Mesothelial cell of epicardium (in vitro differentiated cells): ENCODE data around the gene FERD3L. TPM values are rescaled to one million over a fixed set of nuclear protein-coding genes. Genes with fewer than 3 reads are reported as not detected.

Experiments
- DNase-seq, 2 experiments: peaks; one replicate each; pipeline ENCODE4 v3.0.0; 2021; ENCODE audit warnings: low spot score in 2 of 2; ENCODE audit not compliant: unreplicated experiment in 2 of 2
- H3K27ac Mint-ChIP-seq: 2 replicates; pipeline ENCODE4 v1.8.0; 2021; ENCODE audit warnings: mixed read lengths
- H3K27me3 Mint-ChIP-seq: 2 replicates; pipeline ENCODE4 v1.8.0; 2021; ENCODE audit warnings: low read depth, mixed read lengths
- H3K36me3 Mint-ChIP-seq: 2 replicates; pipeline ENCODE4 v1.8.0; 2021; ENCODE audit warnings: mixed read lengths
- H3K4me1 Mint-ChIP-seq: 2 replicates; pipeline ENCODE4 v1.8.0; 2021; ENCODE audit warnings: mixed read lengths
- H3K4me3 Mint-ChIP-seq: 2 replicates; pipeline ENCODE4 v1.8.0; 2021; ENCODE audit warnings: mild to moderate bottlenecking, moderate library complexity, mixed read lengths
- H3K9me3 Mint-ChIP-seq: 2 replicates; pipeline ENCODE4 v1.8.0; 2021; ENCODE audit warnings: mixed read lengths
- total RNA-seq: library from RNA; stranded (reverse); gene quantifications from 3 replicates; pipeline ENCODE4 v1.2.1, GENCODE V29; 2021
- TF ChIP-seq, protein P1 (sequence below): fragments of 200-600 bp; sonication (generic); IDR thresholded peaks from one replicate; pipeline ENCODE4 v1.5.0; 2021; ENCODE audit warnings: antibody characterized with exemption; ENCODE audit not compliant: unreplicated experiment

FERD3L gene
- total RNA-seq, 1 donor from 2014 or later, result not detected

DNA sequence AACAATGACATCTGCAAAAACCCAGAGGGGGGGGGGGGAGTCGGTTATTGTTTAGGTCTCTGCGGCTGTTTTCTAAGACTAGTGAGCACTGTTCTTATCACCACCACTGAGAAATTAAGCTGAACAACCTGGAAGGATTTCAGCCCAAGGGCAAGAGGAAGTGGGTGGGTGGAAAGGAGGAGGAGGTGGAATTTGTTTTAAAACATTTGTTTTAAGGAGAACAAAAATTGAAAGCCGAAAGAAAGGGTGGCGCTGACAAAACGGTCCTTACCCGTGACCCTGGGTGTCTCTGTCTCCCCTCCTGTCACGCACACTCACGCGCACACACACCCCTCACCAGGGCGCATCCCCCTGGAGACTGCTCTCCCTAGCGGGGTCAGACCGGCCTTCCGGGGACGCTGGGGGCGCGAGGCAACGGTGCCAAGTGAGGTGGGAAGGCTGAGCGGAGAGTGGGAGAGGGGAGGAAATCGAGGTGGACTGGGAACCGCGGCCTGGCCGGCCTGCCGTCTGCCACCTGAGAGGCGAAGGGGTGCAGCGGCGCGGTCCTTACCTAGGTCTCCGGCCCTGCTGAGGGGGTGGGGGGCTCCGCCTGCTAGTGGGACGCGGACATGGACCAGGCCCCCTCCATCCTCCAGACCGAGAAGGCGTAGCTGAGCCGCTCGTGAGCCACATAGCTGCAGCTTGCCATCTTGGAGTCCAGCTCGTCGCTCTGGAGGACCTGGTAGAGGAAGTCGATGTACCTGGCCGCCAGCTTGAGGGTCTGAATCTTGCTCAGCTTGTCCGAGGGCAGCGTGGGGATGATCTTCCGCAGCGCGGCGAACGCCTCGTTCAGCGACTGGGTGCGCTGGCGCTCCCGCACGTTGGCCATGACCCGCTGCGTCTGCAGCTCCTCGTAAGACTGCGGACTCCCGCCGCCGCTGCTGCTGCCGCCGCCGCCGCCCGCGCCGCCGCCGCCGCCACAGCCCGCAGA lies 28.8 kb downstream of the FERD3L start:
- no peaks in the 10 kb centered on the region for H3K9me3 Mint-ChIP-seq
- H3K4me1 Mint-ChIP-seq, result peaks cover 49% of the 10 kb centered on the region
- no peak for DNase-seq
- H3K27ac Mint-ChIP-seq, result peak overlapping the region; percentile 91
- peaks cover 71% of the 10 kb centered on the region for H3K27me3 Mint-ChIP-seq
- peaks cover 8% of the 10 kb centered on the region for H3K36me3 Mint-ChIP-seq
- TF ChIP-seq, protein P1, sequence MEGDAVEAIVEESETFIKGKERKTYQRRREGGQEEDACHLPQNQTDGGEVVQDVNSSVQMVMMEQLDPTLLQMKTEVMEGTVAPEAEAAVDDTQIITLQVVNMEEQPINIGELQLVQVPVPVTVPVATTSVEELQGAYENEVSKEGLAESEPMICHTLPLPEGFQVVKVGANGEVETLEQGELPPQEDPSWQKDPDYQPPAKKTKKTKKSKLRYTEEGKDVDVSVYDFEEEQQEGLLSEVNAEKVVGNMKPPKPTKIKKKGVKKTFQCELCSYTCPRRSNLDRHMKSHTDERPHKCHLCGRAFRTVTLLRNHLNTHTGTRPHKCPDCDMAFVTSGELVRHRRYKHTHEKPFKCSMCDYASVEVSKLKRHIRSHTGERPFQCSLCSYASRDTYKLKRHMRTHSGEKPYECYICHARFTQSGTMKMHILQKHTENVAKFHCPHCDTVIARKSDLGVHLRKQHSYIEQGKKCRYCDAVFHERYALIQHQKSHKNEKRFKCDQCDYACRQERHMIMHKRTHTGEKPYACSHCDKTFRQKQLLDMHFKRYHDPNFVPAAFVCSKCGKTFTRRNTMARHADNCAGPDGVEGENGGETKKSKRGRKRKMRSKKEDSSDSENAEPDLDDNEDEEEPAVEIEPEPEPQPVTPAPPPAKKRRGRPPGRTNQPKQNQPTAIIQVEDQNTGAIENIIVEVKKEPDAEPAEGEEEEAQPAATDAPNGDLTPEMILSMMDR, result no peak
- H3K4me3 Mint-ChIP-seq, result peak overlapping the region; percentile 92

DNA sequence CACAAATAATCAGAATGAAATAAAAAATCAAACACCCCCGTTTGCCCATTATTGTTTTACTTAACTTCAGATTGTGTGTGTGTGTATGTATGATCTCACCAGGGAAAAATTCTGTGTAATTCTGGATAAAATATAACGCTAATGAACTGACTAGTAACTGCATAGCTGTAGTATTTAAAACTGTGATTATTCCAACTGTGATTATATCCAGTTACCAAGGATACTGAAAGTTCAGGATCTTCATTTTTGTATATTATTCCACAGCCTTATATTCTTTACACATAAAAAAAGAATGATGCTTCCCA lies 30.7 kb downstream of the FERD3L start:
- TF ChIP-seq, protein P1, result no peak
- H3K9me3 Mint-ChIP-seq, result no peaks in the 10 kb centered on the region
- DNase-seq, result no peak
- H3K27me3 Mint-ChIP-seq, result peaks cover 72% of the 10 kb centered on the region
- H3K27ac Mint-ChIP-seq, result peak overlapping the region; percentile 93
- H3K36me3 Mint-ChIP-seq, result peaks cover 8% of the 10 kb centered on the region
- peaks cover 52% of the 10 kb centered on the region for H3K4me1 Mint-ChIP-seq
- H3K4me3 Mint-ChIP-seq, result peak overlapping the region; percentile 92

DNA sequence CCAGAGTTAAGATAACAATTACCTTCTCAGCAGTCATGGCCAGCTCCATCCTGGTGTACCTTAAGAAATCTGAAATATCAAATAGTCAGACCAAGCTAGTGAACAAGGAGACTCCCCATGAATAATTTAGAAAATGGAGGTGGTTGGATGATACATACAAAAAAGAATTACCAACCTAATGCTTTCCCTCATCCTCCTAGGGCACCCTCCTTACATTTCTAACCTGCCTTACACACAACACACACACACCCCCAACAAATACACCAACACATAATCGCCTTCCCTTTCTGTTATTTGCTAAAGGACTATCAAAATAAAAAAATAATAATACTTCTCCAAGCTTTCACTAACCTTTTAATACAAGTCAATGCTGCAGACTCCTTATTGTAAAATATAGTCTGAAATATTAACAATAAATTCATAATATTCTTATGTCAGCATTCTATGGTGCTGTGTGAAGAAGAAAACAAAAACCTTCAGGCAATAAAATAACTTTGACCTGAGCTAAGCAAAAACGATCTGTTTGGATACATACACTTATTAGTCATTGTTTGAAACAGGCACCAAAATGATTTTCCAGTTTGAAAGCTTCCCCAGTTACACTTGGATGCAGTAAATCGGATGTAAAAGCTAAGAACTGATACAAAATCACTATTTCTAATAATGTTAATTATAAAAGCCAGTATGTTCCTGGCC lies 31.2 kb downstream of the FERD3L start:
- H3K27ac Mint-ChIP-seq, result peak overlapping the region; percentile 93
- TF ChIP-seq, protein P1, result no peak
- no peaks in the 10 kb centered on the region for H3K9me3 Mint-ChIP-seq
- DNase-seq, result no peak
- peaks cover 56% of the 10 kb centered on the region for H3K4me1 Mint-ChIP-seq
- H3K27me3 Mint-ChIP-seq, result peaks cover 72% of the 10 kb centered on the region
- H3K4me3 Mint-ChIP-seq, result peak overlapping the region; percentile 92
- peaks cover 8% of the 10 kb centered on the region for H3K36me3 Mint-ChIP-seq

DNA sequence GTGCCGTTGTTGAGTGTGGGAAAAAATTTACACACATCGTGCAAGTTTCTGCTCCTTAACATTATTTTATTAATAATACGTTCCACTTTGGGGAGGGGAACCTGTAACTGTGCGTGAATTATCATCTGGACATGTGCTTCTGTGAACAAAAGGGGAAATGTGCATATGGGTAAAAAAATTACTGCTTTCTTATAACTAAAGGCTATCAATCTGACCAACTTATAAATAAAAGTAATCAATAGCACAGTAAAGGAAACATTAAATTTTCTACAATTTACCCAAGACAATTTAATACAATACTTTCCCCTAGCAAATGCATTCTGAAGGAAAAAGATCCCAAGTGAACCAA lies 32.2 kb downstream of the FERD3L start:
- TF ChIP-seq, protein P1, result no peak
- H3K27ac Mint-ChIP-seq, result peak overlapping the region; percentile 91
- H3K27me3 Mint-ChIP-seq, result peaks cover 71% of the 10 kb centered on the region
- H3K9me3 Mint-ChIP-seq, result no peaks in the 10 kb centered on the region
- H3K4me1 Mint-ChIP-seq, result peaks cover 57% of the 10 kb centered on the region
- peak overlapping the region; percentile 92 for H3K4me3 Mint-ChIP-seq
- DNase-seq, result no peak
- peaks cover 8% of the 10 kb centered on the region for H3K36me3 Mint-ChIP-seq

DNA sequence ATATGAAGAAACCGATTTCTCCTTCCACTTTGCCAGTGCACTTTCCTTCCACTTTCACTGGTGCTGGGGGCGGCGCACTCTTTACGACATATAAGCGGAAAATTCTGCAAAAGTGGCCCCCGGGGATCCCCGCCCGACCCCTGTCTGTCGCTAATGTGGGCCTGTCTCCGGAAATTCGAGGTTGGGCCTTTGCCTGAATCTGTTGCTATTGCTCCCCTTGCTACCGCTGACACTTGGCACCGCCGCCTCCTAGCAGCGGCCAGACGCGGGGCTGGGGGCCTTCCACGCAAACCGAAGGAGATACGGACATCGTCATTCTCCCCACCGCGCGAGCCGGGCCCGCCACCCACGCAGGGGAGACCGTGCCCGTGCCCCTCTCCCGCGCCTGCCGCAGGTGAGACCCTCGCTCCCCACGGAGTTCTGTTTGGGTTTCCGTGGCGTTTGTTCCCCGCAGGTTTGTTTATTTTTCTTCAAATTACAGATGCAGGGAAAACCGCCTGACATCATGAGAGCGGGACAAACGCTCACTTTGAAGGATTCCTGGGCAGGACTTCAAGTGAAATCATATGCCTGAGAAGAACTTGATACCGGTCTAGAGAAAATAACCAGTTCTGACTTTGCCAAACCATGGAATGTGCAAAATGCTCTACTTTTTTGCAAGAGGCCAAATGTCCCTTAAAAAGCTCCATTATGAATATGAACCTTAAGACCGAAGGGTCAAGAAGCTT lies 32.8 kb downstream of the FERD3L start:
- peaks cover 62% of the 10 kb centered on the region for H3K4me1 Mint-ChIP-seq
- peak overlapping the region; percentile 92 for H3K4me3 Mint-ChIP-seq
- TF ChIP-seq, protein P1, result no peak
- H3K27ac Mint-ChIP-seq, result peak overlapping the region; percentile 91
- H3K9me3 Mint-ChIP-seq, result no peaks in the 10 kb centered on the region
- H3K36me3 Mint-ChIP-seq, result peaks cover 8% of the 10 kb centered on the region
- no peak for DNase-seq
- peaks cover 77% of the 10 kb centered on the region for H3K27me3 Mint-ChIP-seq
